Measurements from ENCODE around the gene SLC39A5.
"Not testable (repeated sequence)": the region's sequence is repeated elsewhere in the genome, so short reads cannot be mapped to it uniquely, and the experiment has no call there.

Gene SLC39A5

DNA sequence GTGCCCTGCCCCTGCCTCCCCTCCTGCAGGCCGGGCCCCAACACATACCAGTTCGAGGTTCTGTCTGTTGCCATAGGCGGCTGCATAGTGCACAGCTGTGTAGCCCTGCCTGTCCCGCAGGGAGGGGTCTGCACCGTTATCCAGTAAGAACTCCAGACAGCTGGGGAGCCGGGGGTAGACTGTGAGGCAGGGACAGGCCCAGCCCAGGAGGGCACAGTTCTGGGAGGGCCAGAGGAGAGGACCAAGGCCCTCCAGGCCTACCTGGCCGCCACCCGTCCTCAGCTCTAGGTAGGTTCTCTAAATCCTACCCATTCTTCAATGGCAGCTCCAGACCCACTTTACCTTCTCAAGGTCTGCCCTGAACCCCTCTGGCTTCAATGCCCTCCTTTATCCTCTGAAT, 18.9 kb downstream of the SLC39A5 start:
- no peak for DNase-seq

DNA sequence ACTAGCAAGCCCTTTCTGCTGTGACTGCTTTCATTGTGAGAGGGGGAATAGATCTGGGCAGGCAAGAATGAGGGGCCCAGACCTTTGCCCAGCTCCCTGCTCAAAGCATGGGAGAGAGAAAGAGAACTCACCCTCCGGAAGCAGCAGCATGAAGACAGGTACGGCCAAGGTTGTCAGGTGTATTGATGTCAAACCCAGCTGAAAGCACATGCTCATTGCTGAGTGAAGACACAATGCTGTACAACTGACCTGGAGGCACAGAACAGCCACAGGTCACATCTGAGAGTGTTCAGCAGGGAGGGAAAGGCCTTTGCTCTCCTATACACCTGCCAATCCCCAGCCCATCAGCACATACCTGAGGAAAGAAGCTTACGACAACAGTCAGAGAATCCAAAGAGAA, 22.8 kb downstream of the SLC39A5 start:
- no peak for DNase-seq

DNA sequence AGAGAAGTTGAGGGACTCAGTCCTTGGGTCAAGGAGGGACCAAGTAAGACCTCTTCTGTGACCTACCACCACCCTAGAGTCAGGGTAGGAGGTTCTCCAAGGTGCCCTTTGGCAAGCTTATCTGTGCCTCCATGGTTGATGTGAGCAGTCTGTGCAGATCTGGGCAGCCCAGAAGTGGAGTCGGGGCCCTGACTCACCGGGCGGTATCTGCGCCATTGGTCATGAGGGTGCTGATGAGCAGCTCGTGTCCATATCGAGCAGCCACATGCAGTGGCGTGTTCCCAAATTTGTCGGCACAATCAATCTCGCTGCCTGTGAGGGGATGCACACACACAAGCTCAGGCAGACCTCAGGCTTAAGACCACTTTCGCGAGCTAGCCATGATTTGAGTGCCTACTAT, 23.2 kb downstream of the SLC39A5 start:
- DNase-seq = no peak

DNA sequence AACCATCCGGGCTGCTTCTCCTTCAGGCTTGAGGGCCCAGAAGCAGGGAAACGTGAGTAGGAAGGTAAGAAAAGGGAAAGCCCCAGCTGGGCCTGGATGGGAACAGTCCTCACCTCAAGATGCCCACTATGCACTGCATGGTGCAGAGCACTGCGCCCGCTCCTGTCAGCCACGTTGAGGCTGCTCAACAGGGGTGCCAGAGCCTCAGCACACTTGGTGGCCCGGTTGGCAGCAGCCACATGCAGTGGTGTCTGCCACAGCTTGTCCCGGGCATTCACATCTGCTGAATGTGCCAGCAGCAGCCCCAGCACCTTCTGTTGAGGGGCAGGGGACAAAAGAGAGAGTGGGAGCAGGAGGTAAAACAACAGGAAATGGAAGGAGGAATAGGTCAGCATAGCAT, 25.8 kb downstream of the SLC39A5 start:
- no peak for DNase-seq

DNA sequence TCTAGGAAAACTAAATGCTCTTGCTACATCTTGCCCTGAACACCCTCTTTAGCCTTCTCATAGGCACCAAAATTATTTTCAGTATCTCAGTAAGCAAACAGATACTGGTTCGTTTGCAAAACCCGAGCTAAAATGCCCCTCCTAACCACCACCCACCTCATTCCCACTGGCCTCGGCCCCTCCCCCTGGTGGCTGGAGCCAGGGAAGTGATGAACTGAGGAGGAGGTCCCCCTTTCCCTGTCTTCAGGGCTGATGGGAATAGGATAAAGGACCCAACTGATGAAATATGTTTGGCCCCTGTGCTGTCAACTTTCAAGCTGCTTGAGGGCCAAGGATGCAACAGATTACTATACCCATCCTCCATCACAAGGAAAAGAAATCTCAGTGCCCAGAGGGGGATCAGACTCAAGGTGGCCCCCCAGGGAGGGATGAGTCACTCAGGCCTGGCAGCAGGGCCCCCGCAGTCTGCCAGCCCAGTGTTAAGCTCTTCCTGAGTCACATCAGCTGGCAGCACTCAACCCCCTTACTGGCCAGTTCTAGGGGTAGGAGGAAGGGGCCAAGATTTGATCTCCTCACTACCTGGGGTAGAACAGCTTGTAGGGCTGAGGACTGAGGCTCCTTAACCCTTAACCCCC, 26.6 kb downstream of the SLC39A5 start:
- no peak for DNase-seq

DNA sequence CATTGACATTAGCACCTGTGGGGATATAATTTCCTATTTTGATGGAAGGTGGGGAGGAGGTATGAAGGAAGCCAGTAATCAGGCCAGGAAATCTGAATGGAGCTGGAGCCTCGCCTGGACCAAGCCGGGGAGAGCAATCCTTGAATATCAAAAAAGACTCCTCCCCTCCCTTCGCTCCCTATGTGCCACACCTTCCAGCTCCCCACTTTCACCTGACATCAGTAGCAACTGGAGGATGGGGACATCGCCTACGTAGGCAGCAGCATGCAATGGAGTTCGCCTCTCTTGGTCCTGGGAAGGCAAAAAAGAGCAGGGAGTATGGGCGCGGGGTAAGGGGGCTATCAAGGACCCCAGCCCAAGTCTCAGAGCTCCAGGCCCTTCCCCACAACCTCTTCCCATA, 27.2 kb downstream of the SLC39A5 start:
- no peak for DNase-seq

DNA sequence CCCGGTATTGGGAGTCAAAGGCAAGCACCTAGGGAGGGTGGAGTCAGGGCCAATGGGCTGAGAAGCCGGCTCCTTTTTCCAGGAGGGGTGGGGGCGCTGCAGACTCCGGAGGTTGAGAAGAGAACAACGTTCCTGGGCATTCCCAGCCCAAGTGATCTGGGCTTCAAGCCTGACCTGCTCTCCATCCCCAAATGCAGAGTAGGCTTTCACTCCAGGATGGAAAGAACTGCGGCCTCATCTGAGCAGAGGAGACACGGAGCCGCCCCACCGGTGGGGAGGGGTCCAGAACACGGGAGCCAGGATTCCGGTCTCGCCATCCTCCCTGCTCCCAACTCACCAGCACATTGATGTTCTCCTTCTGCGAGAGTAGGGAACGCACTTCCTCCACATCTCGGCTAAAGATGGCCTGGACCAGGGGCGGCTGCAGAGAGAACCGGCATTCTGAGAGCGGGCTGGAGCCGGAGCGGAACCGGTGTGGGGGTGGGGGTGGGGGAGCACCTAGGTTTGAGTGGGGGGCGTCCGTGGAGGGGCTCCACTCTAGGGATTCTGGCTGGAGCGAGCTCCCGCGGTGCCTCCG, 27.7 kb downstream of the SLC39A5 start:
- DNase-seq = no peak

DNA sequence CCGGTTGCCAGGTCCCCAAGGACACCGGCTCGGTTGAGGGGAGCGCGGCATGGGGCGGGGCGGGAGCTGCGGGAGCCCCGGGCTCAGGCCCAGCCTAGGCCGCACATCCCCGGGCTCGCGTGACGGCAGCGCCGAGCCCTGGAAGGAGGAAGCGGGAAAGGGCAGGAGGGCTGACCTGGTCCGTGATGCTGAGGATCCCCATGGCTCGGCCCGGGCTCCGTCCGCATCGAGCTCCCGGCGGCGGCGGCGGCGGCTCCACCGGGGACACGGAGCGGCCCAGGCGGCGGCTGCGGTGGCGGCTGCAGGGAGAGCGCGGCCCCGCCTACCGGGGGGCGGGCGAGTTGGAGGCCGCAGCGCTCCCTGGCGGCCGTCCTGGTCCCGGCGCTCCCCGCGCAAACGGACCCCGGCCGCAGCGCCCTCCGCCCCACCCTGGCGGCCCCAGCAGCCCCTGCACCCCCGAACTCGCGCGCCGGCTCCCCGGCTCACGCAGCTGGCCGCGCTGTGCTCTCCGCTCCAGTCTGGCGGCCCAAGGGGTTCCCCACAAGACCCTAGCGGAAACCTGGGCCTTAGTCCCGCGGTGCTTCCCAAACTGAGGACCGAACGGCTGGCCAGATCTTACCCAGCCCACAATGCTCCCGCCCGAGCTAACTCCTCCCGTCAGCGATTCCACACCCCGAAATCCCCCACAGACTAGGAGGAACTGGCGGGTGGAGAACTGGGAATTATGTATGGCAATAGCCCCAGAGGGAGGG, 28.4 kb downstream of the SLC39A5 start, which contains the start of gene ANKRD52:
ANKRD52 (minus strand) TSS at position 317 of the 752 bp plus-strand sequence; CDS start at position 202, 115 bp downstream.
- DNase-seq = peak; percentile 73 to 84

DNA sequence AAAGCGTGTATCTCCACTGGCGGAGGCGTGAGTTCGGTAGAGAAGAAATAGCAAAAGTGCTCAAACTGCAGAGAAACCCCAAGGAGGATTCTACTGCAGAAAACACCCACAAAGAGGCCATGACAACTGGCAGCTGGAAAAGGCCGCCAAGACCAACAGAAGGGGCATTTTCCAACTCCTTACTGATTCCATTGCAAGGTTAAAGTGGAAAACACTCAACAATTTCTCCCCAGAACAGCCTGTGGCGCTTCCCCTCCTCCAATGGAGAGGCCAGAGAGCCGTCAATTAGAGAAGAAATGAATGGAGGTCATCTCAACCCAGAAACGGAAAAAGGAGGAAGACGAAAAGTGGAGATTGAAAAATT, 29.0 kb downstream of the SLC39A5 start:
- DNase-seq = no peak

DNA sequence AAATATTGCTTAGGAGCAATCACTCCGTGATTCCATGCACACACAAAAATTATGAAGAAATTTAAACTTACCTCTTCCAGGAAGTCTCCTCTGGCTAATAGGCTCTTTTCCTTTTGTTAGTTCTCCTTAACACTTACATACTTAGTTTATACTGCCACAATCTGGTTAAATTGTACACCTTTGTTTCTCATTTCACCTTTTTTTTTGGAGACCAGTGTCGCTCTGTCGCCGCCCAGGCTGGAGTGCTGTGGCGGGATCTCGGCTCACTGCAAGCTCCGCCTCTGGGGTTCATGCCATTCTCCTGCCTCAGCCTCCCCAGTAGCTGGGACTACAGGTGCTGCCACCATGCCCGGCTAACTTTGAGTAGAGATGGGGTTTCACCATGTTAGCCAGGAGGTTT, 30.5 kb downstream of the SLC39A5 start:
- DNase-seq = no peak

DNA sequence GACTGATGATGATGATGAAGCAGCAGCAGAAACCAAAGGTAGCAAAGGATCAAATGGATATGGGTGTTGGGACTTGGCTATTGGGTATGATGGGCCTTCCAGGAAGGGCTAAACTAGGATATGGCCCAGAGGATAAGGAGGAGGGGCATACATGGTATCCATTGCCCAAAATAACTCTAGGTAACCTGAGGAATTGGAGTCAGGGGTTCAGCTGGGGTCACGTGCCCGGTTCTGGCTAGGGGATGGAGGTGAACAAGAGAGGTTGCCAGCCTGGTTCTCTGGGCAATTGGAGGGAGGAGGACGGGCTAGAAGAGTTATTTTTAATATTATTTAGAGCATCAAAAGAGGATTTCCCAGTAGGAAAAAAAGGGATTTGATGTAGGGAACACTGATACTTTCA, 31.1 kb downstream of the SLC39A5 start:
- DNase-seq = no peak

DNA sequence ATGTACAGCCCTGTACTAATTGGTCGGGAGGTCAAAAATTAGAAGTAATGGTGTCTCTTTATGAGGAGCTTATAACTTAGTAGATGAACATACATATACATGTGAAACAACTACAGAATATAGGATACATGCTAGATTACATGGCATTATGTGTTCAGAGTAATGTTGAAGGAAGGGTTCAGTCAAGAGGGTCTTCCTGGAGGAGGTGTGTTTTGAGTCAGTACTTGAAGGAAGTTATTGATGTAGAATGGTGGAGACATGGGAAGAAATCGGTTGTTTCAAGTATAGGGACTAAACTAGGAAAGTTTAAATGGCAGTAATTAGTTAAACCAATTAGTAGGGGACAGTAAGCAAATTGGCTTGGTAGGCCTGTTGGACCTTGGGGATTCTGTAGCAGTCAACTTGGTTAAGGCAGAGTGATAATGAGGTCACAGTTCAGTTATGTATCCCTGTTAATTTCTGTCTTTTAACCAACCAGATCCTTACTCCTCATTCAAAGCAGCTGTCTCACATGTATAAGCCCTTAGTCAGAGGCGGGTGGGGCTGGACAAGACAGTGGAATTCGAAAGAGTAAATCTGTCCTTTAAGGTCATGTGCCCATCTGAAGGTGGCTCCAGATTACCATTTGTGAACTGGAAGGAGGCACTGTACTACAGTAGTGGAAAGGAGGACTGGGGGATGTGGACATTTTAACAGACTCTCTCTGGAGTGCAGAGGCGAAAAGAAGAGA, 31.8 kb downstream of the SLC39A5 start:
- DNase-seq = no peak

DNA sequence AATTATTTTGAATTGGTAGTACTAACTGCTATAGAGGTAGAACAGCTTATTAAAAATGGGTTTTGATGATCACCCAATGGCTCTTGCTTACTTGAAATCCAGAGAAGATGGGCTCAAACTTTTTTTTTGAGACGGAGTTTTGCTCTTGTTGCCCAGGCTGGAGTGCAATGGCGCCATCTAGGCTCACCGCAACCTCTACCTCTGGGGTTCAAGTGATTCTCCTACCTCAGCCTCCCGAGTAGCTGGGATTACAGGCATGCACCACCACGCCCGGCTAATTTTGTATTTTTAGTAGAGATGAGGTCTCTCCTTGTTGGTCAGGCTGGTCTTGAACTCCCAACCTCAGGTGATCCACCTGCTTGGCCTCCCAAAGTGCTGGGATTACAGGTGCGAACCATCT, 33.1 kb downstream of the SLC39A5 start:
- not testable (repeated sequence) for DNase-seq

DNA sequence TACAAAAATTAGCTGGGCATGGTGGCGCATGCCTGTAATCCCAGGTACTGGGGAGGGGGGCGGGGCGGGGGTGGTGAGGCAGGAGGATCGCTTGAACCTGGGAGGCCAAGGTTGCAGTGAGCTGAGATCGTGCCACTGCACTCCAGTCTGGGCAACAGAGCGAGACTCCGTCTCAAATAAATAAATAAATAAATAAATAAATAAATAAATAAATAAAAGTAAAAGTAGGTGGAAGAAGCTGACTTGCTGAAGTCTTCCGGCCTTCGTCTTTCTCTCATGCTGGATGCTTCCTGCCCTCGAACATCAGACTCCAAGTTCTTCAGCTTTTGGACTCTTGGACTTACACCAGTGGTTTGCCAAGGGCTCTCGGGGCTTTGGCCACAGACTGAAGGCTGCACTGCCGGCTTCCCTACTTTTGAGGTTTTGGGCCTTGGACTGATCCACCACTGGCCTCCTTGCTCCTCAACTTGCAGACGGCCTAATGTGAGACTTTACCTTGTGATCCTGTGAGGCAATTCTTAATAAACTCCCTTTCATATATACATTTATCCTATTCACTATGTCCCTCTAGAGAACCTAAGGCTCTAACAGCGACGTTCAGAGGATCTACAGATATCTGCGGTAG, 36.3 kb downstream of the SLC39A5 start:
- DNase-seq = not testable (repeated sequence)

DNA sequence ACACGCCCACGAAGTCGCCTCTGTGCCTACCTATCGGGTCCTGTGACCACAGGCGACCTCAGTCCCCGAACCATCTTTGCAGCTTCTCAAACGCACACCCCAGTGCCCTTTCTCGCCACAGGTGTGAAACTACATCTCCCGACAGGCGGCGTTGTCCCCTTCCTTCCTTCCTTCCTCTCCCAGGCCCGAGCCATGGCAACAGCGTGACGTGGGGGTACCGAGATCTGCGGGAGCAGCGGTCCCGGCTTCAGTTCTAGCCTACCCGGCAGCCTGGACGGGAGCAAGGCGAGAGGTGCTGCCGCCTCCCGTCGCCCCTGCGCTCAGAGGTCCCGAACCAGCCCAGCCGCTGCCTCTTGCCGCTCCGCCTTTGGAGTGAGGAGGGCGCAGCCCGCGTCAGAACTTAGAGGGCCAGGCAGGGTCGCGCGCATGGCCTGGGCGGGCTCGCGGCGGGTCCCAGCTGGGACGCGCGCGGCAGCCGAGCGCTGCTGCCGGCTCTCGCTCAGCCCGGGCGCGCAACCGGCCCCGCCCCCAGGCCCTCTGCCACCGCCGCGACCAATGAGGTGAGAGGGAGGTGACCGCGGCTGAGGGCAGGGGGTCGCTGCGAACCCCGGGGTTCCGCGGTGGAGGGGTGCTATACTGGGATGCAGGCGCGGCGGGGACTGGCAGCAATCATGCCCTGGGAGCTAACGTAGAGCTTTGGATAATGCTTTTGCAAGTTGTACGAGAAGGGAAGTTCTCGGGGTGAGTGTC, 37.0 kb downstream of the SLC39A5 start, which contains the start of gene COQ10A:
COQ10A (plus strand) TSS at position 250 of the 750 bp plus-strand sequence; CDS start at position 427, 177 bp downstream.
- peak; percentile 73 to 77 for DNase-seq

DNA sequence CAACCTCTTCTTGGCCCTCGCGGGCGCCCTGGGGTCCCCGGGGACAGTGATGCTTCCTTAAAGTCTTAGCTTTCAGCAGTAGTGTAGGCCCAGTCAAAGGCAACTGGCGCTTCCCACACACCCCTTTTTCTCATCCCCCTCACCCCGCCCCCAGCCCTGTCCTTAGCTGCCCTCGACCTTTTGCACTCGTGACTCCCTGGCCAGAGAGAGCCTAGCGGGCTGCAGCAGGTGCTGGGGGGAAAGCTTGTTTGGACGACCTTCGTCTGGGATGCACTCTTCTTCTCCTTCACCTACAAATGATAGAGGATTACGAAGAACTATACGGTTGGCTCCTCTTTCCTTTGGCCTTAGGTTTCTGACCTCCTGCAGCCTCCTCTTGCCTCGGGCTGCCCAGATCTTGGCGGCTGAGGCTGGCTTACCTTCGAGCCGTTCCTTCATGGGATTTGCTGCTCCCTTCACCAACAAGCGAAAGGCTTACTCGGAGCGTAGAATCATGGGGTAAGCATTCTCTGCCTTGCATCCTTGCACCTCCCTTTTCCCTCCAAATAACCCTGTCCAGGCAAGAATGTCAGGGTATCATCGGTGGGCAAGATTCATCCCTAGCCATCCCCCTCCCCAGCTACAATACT, 37.7 kb downstream of the SLC39A5 start:
- DNase-seq = no peak

DNA sequence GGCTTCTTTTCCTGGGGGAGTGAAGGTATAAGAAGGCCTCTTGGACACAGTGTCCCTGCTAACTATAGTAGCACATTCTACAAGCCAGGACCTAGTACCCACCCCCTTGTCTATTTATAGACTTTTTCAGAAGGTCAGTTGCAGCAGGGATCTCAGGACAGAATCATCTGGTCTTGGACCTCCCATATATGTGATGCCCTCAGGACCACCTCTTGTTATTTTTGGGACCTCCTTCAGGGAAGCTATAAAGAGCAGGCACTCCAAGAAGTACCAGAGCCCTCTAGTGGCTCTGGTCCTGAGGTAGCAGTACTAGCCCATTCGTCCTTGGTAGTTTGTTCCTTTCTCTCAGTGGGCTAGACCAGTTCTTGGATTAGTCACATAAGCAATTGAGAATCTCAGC, 41.2 kb downstream of the SLC39A5 start:
- DNase-seq = no peak

DNA sequence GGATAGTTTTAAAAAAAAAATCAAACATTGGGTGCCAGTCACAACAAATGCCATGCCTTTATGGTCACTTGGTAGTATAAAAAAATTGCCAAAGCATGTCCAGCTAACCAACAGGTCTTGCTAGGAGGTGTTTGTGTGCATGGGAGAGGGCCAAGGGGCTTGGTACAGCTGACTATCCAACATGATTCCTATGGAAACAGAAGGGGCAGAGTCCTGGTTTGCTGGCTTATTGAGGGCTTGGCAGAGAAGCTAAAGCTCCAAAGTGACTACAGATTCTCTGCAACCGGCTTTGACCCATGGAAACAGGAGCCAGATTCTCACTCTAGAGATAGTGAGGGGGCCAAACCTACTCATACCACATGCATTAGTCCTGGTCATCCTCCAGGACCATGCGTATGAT, 42.6 kb downstream of the SLC39A5 start:
- not testable (repeated sequence) for DNase-seq

DNA sequence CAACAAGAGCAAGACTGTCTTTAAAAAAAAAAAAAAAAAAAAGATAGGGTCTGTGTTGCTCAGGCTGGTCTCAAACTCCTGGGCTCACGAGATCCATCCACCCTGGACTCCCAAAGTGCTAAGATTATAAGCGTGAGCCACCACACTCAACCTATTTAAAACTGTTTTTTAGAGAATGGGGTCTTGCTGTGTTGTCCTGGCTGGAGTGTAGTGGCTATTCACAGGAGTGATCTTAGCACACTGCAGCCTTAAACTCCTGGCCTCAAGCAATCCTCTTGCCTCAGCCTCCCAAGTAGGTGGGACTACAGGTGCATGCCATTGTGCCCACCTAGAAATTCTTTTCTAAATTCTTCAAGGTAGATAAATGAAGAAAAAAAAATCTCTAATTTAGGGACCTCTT, 44.4 kb downstream of the SLC39A5 start:
- no peak for DNase-seq

DNA sequence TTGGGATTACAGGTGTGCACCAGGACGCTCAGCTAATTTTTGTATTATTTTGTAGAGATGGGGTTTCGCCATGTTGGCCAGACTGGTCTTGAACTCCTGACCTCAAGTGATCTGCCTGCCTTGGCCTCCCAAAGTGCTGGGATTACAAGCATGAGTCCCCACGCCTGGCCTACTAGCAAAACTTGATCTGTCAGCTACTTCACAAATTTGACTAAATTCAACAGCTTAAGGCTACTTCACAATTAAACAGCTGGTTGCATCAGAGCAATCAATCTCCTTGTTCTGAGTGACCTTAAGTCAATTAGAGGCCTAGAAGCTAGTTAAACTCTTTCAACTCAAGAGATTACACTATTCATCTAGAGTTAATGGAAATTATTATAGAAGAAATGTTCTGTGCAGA, 49.1 kb downstream of the SLC39A5 start:
- no peak for DNase-seq

DNA sequence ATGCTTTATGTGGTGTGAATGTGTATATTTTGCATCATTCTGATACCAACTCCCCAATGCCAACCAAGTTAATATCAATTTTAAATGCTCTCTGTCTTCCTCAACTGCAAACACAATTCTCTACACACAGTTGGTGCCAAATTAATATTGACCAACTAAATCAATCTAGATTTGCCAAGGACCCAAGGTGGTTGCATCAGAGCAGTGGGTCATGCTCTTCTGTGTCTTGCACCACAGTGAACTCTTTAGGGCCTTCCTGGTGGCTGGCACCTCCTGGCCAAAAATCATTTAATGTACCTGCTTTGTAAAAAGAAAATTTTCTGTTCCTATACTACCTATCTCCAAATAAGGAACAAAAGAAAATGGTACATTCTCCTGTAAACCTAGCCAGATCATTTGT, 51.0 kb downstream of the SLC39A5 start:
- no peak for DNase-seq

DNA sequence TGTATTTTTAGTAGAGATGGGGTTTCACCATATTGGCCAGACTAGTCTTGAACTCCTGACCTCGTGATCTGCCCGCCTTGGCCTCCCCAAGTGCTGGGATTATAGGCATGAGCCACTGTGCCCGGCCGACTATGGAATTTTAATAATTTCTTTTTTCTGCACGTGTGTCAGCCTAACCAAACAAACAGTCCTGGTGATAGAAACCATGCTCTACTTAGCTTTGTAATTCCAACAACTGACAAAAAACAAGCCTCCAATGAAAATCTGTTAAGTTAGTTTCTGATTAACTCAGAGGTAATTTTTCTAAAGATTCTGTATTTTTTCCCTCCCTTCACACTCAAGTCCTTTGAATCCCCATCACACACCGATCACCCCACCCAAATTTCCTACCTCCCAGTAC, 52.2 kb downstream of the SLC39A5 start:
- DNase-seq = no peak

Data from stimulated activated CD4-positive, alpha-beta T cell treated with anti-CD3 and anti-CD28 coated beads, Interleukin-2, amount 100 ng/mL, for 48 hours (primary cell).